K562 (cell line): ENCODE measurements around the gene PRKAA1. TPM values are rescaled to one million over a fixed set of nuclear protein-coding genes. Genes with fewer than 3 reads are reported as not detected.

Experiments
- ATF3 ChIP-seq, 2 experiments: fragments of 450-650 bp in 1 of 2; sonication (generic) in 1 of 2; formaldehyde crosslinking in 1 of 2; IDR thresholded peaks in 1 of 2; conservative IDR thresholded peaks in 1 of 2; 2 replicates each; pipeline versions ENCODE4 v1.6.1 to v1.8.1; 2016 to 2023; ENCODE audit warnings: mild to moderate bottlenecking in 2 of 2, moderate library complexity in 2 of 2, inconsistent platforms in 1 of 2, missing genetic modification reagents in 1 of 2
- BCLAF1 ChIP-seq, 2 experiments: fragments of 450-650 bp in 1 of 2; IDR thresholded peaks; 2 replicates each; pipeline ENCODE4 v1.6.1; 2011 to 2017; ENCODE audit warnings: low read depth in 2 of 2, antibody characterized with exemption in 1 of 2, borderline replicate concordance in 1 of 2, low read length in 1 of 2, mild to moderate bottlenecking in 1 of 2, mixed read lengths in 1 of 2; ENCODE audit not compliant: control insufficient read depth in 1 of 2
- CBX2 ChIP-seq: fragments of 200-600 bp; sonication (generic); IDR thresholded peaks from one replicate; pipeline ENCODE4 v1.6.1; 2012; ENCODE audit warnings: mild to moderate bottlenecking, low read length, inconsistent platforms; ENCODE audit not compliant: insufficient read depth, poor library complexity, severe bottlenecking
- ELK3 ChIP-seq: fragments of 450-650 bp; formaldehyde crosslinking; IDR thresholded peaks from 2 replicates; pipeline ENCODE4 v1.4.0; 2020; ENCODE audit warnings: mild to moderate bottlenecking
- GABPB1 ChIP-seq: sonication (generic); formaldehyde crosslinking; IDR thresholded peaks from 2 replicates; pipeline ENCODE4 v1.8.0; 2022; ENCODE audit warnings: mild to moderate bottlenecking, missing genetic modification reagents
- IRF1 ChIP-seq: sonication (generic); formaldehyde crosslinking; IDR thresholded peaks from 2 replicates; pipeline ENCODE4 v1.8.0; 2022; ENCODE audit warnings: missing genetic modification reagents, mild to moderate bottlenecking, borderline replicate concordance
- KLF16 ChIP-seq: IDR thresholded peaks from 2 replicates; pipeline ENCODE4 v1.6.1; 2016; ENCODE audit warnings: antibody characterized with exemption
- NFXL1 ChIP-seq: fragments of 450-650 bp; formaldehyde crosslinking; IDR thresholded peaks from 2 replicates; pipeline ENCODE4 v1.4.0; 2021; ENCODE audit warnings: mild to moderate bottlenecking
- TSC22D4 ChIP-seq: fragments of 450-650 bp; IDR thresholded peaks from 2 replicates; pipeline ENCODE4 v1.6.1; 2016; ENCODE audit warnings: missing genetic modification characterization, missing biosample characterization, control low read depth
- ZBTB9 ChIP-seq: fragments of 450-650 bp; formaldehyde crosslinking; IDR thresholded peaks from 2 replicates; pipeline ENCODE4 v1.4.0; 2020; ENCODE audit warnings: mild to moderate bottlenecking, moderate library complexity
- ZFX ChIP-seq: sonication (generic); formaldehyde crosslinking; IDR thresholded peaks from 2 replicates; pipeline ENCODE4 v1.8.0; 2022; ENCODE audit warnings: mild to moderate bottlenecking, missing genetic modification reagents, moderate library complexity
- ZHX1 ChIP-seq: fragments of 150-350 bp; conservative IDR thresholded peaks from 2 replicates; pipeline ENCODE4 v1.6.1; 2014; ENCODE audit warnings: low read length
- polyA plus RNA-seq, 8 experiments: library from polyadenylated mRNA; depleted of rRNA in 4 of 8; stranded (reverse) in 5 of 8; unstranded in 3 of 8; fragments of >200 nt; fragmentation: Nextera tagmentation in 2 of 8; fragmentation: Illumina TruSeq in 1 of 8; extraction: Ambion mirVana in 2 of 8; extraction: Trizol in 1 of 8; gene quantifications; 2 replicates each; pipeline versions ENCODE4 v1.2.1 to v1.2.3, GENCODE V29; 2011 to 2014; ENCODE audit warnings: inconsistent platforms in 1 of 8, missing spikeins in 1 of 8
- total RNA-seq, 7 experiments: library from RNA; depleted of rRNA in 6 of 7; stranded (reverse); fragments of >200 nt in 6 of 7; fragmentation: Illumina TruSeq in 2 of 7; extraction: Trizol in 2 of 7; gene quantifications; 2 replicates each; pipeline versions ENCODE4 v1.2.1 to v1.2.3, GENCODE V29; 2011 to 2021; ENCODE audit warnings: low replicate concordance in 1 of 7

Gene PRKAA1
- total and polyA plus RNA-seq, 9 of the 15 experiments (the other 6 are each of a cell fraction or from before 2014, with no cell fraction given): 24.5 to 84.0 (median 51.4) TPM

GRCh38 chr5:40828690-40829661 lies 30.8 kb upstream of the PRKAA1 start (continued):
- no peak for TF ChIP-seq ZHX1
- TF ChIP-seq NFXL1 (CRISPR knock-in tag): peak; percentile 53; the same call in 1 of the 2 replicates
- no peak for TF ChIP-seq TSC22D4 (tag)
- peak; percentile 56 to 79; a peak in 2 of 4 replicates for TF ChIP-seq BCLAF1 (IDR thresholded peaks at IDR 0.05; ENCODE audit: borderline replicate concordance in 1 of 2, control insufficient read depth in 1 of 2, low read depth in 2 of 2, low read length in 1 of 2)
- TF ChIP-seq ATF3 (IDR thresholded peaks at IDR 0.05): no peak
- TF ChIP-seq ATF3 (CRISPR knock-in tag; conservative IDR thresholded peaks at IDR 0.05): peak; percentile 65; the same call in 1 of the 2 replicates
- no peak for TF ChIP-seq CBX2
- TF ChIP-seq GABPB1 (CRISPR knock-in tag): peak; percentile 31; the same call in 1 of the 2 replicates
- TF ChIP-seq ZBTB9: no peak; the same call in 1 of the 2 replicates
- TF ChIP-seq IRF1: no peak
- TF ChIP-seq ELK3: peak; percentile 81; the same call in 1 of the 2 replicates
- no peak for TF ChIP-seq ZFX (CRISPR knock-in tag)
- TF ChIP-seq KLF16: no peak
